NCI-H2171 treated with DMSO at 0.1 percent for 48 hours (cell line): ENCODE measurements around the gene CPEB1.
A peak's percentile ranks its signal among the peaks of the same experiment; 100 is the strongest.

ENCODE experiments used
- DNase-seq: peaks from one replicate; lab custom pipeline; 2025; lab: John Stamatoyannopoulos, UW

The CPEB1 gene

GRCh38 chr15:82595203-82595602 is 52.0 kb downstream of the CPEB1 start:
- no peak for DNase-seq

- DNase-seq, result no peak
Observed at GRCh38 chr15:82587805-82588204, 59.4 kb downstream of the CPEB1 start.

- DNase-seq, result no peak
Observed at GRCh38 chr15:82585072-82585471, 62.1 kb downstream of the CPEB1 start.

GRCh38 chr15:82580713-82581112 is 66.5 kb downstream of the CPEB1 start:
- DNase-seq, result no peak

- no peak for DNase-seq
Observed at GRCh38 chr15:82575335-82575734, 71.8 kb downstream of the CPEB1 start.

GRCh38 chr15:82572986-82573385 is 74.2 kb downstream of the CPEB1 start:
- DNase-seq, result peak; percentile 14

- peak; percentile 70 for DNase-seq
Observed at GRCh38 chr15:82572311-82572710, 74.9 kb downstream of the CPEB1 start.

- DNase-seq, result peak; percentile 82
Observed at GRCh38 chr15:82571722-82572222, 75.4 kb downstream of the CPEB1 start.

GRCh38 chr15:82570721-82571508 is 76.2 kb downstream of the CPEB1 start:
- peak; percentile 85 for DNase-seq

- DNase-seq, result no peak
Observed at GRCh38 chr15:82569834-82570233, 77.3 kb downstream of the CPEB1 start.

- no peak for DNase-seq
Observed at GRCh38 chr15:82568986-82569385, 78.2 kb downstream of the CPEB1 start.

- DNase-seq, result no peak
Observed at GRCh38 chr15:82567661-82568060, 79.5 kb downstream of the CPEB1 start.

- DNase-seq, result no peak
Observed at GRCh38 chr15:82566690-82567089, 80.5 kb downstream of the CPEB1 start.

- no peak for DNase-seq
Observed at GRCh38 chr15:82558502-82558901, 88.7 kb downstream of the CPEB1 start.

- no peak for DNase-seq
Observed at GRCh38 chr15:82556315-82557035, 90.7 kb downstream of the CPEB1 start.

- no peak for DNase-seq
Observed at GRCh38 chr15:82554849-82555248, 92.3 kb downstream of the CPEB1 start.

GRCh38 chr15:82554351-82554750 is 92.8 kb downstream of the CPEB1 start:
- no peak for DNase-seq

GRCh38 chr15:82553846-82554245 is 93.3 kb downstream of the CPEB1 start:
- DNase-seq, result no peak

- peak; percentile 82 for DNase-seq
Observed at GRCh38 chr15:82552861-82553260, 94.3 kb downstream of the CPEB1 start.

- DNase-seq, result no peak
Observed at GRCh38 chr15:82551646-82552247, 95.4 kb downstream of the CPEB1 start.

- no peak for DNase-seq
Observed at GRCh38 chr15:82549199-82549665, 97.9 kb downstream of the CPEB1 start.

- no peak for DNase-seq
Observed at GRCh38 chr15:82548700-82549099, 98.5 kb downstream of the CPEB1 start.

- DNase-seq, result no peak
Observed at GRCh38 chr15:82545478-82545877, 101.7 kb downstream of the CPEB1 start.
